GM21515 (cell line): ENCODE data around the gene FOXP2.
"Not testable (repeated sequence)": the region's sequence is repeated elsewhere in the genome, so short reads cannot be mapped to it uniquely, and the experiment has no call there.

Experiments used
- ATAC-seq: cut with Tn5 transposase; IDR thresholded peaks from one replicate; pipeline ENCODE4 v1.9.1; 2021; ENCODE audit not compliant: unreplicated experiment

The FOXP2 gene

GRCh38 chr7:114574384-114574783 is 159.8 kb downstream of the FOXP2 start:
- no peak for ATAC-seq

- ATAC-seq, result no peak
Observed at GRCh38 chr7:114575098-114575497, 160.5 kb downstream of the FOXP2 start.

GRCh38 chr7:114580963-114581362 is 166.3 kb downstream of the FOXP2 start:
- ATAC-seq, result not testable (repeated sequence)

GRCh38 chr7:114588506-114588905 is 173.9 kb downstream of the FOXP2 start:
- no peak for ATAC-seq

GRCh38 chr7:114589436-114589835 is 174.8 kb downstream of the FOXP2 start:
- ATAC-seq, result no peak

- ATAC-seq, result no peak
Observed at GRCh38 chr7:114590298-114590697, 175.7 kb downstream of the FOXP2 start.

- ATAC-seq, result no peak
Observed at GRCh38 chr7:114598946-114599345, 184.3 kb downstream of the FOXP2 start.

GRCh38 chr7:114606100-114606499 is 191.5 kb downstream of the FOXP2 start:
- no peak for ATAC-seq

- not testable (repeated sequence) for ATAC-seq
Observed at GRCh38 chr7:114608822-114609221, 194.2 kb downstream of the FOXP2 start.

GRCh38 chr7:114620208-114620607 is 205.6 kb downstream of the FOXP2 start:
- no peak for ATAC-seq

- no peak for ATAC-seq
Observed at GRCh38 chr7:114622221-114622620, 207.6 kb downstream of the FOXP2 start.

- ATAC-seq, result no peak
Observed at GRCh38 chr7:114623146-114623545, 208.5 kb downstream of the FOXP2 start.

GRCh38 chr7:114627231-114627630 is 212.6 kb downstream of the FOXP2 start:
- ATAC-seq, result no peak

GRCh38 chr7:114628362-114628761 is 213.7 kb downstream of the FOXP2 start:
- ATAC-seq, result no peak

- ATAC-seq, result no peak
Observed at GRCh38 chr7:114629762-114630161, 215.1 kb downstream of the FOXP2 start.

- no peak for ATAC-seq
Observed at GRCh38 chr7:114630201-114630990, 215.8 kb downstream of the FOXP2 start.

- ATAC-seq, result no peak
Observed at GRCh38 chr7:114631249-114631822, 216.7 kb downstream of the FOXP2 start.

- ATAC-seq, result no peak
Observed at GRCh38 chr7:114639451-114639850, 224.8 kb downstream of the FOXP2 start.

- ATAC-seq, result no peak
Observed at GRCh38 chr7:114644455-114644854, 229.8 kb downstream of the FOXP2 start.

GRCh38 chr7:114645451-114645850 is 230.8 kb downstream of the FOXP2 start:
- ATAC-seq, result no peak

GRCh38 chr7:114647518-114647917 is 232.9 kb downstream of the FOXP2 start:
- ATAC-seq, result no peak

- ATAC-seq, result no peak
Observed at GRCh38 chr7:114648117-114648516, 233.5 kb downstream of the FOXP2 start.

- no peak for ATAC-seq
Observed at GRCh38 chr7:114648680-114649079, 234.1 kb downstream of the FOXP2 start.
